Measurements from ENCODE around the gene NID1.
A peak's percentile ranks its signal among the peaks of the same experiment; 100 is the strongest.

NID1 gene

DNA sequence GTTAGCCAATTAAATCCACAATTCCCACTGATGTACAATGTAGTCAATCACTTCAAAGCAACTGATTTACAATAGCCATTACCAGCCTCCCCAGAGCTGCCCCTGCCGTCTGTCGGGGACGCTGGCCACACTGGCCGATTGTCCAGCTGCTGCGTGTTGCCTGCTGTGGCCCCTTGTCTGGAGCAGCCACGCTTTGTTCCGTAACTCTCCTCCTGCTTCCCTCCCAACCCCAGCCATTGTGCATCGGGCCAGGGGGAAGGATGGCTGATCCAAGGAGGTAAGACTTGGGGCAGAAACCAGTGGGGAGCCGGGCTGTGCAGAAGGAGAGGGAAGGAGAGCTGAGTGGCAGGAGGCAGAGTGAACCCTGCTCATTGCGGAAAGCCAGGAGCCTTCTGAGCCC, 114.6 kb downstream of the NID1 start:
- DNase-seq (ENCODE audit: insufficient read length, low spot score) (no peak), FAIRE-seq (no peak)
- TF ChIP-seq, protein P1, sequence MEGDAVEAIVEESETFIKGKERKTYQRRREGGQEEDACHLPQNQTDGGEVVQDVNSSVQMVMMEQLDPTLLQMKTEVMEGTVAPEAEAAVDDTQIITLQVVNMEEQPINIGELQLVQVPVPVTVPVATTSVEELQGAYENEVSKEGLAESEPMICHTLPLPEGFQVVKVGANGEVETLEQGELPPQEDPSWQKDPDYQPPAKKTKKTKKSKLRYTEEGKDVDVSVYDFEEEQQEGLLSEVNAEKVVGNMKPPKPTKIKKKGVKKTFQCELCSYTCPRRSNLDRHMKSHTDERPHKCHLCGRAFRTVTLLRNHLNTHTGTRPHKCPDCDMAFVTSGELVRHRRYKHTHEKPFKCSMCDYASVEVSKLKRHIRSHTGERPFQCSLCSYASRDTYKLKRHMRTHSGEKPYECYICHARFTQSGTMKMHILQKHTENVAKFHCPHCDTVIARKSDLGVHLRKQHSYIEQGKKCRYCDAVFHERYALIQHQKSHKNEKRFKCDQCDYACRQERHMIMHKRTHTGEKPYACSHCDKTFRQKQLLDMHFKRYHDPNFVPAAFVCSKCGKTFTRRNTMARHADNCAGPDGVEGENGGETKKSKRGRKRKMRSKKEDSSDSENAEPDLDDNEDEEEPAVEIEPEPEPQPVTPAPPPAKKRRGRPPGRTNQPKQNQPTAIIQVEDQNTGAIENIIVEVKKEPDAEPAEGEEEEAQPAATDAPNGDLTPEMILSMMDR (IDR thresholded peaks at IDR 0.05; ENCODE audit: insufficient read depth, missing control alignments) = no peak

DNA sequence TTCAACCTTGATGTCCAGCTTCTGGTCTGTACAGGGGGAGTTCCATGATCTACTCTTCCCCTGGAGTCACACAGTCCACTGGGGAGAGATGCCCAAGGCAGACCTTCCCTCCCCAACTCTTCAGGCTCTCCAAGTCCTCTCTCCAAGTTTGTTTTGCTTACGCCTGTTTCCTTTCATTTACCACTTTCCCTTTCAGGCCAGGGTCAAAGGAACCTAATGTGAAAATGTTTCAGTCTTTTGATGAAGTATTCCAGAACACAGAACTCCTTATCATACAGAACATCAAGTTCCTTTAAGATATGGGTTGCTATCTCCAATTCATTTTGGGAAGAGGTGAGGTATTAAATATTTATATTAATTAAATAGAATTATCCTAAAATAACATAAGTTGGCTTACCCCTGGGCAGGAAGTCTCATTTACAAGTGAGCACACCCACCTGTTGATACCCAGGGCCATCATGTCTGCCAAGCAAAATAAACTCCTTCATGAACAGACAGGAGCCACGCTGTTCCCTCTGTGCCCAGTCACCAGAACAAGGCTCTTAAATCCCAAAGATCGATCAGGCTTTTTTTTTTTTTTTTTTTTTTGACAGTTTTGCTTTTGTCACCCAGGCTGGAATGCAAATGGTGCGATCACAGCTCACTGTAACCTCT, 116.0 kb downstream of the NID1 start:
- no peak for DNase-seq (ENCODE audit: insufficient read length, low spot score)
- TF ChIP-seq, protein P1 (IDR thresholded peaks at IDR 0.05; ENCODE audit: insufficient read depth, missing control alignments) = no peak
- no peak for FAIRE-seq

DNA sequence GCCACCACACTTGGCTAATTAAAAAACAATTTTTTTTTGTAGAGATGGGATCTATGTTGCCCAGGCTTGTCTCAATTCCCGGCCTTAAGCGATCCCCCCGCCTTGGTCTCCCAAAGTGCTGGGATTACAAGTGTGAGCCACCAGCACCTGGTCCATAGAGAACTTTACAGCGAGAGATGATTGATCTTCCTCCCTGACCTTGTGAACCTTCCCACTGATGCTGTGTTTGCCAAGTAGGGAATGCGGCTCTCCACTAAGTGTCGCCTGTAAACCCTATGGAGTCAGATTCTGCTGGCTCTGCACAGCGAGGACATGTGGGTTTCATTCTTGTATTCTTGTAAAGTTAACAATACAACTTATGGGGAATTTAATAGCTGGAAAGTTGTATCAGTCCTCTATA, 116.9 kb downstream of the NID1 start:
- no peak for FAIRE-seq
- no peak for DNase-seq (ENCODE audit: insufficient read length, low spot score)

GRCh38 chr1:235946571-235946981, 118.3 kb downstream of the NID1 start:
- TF ChIP-seq, protein P1 (IDR thresholded peaks at IDR 0.05; ENCODE audit: insufficient read depth, missing control alignments) = peak; percentile 18
- DNase-seq (ENCODE audit: insufficient read length, low spot score) = no peak
- FAIRE-seq = no peak

More for the DNA sequence above, 116.9 kb downstream of the NID1 start:
- TF ChIP-seq, protein P1 (IDR thresholded peaks at IDR 0.05; ENCODE audit: insufficient read depth, missing control alignments) = no peak

- no peak for FAIRE-seq
- TF ChIP-seq, protein P1 (IDR thresholded peaks at IDR 0.05; ENCODE audit: insufficient read depth, missing control alignments) = no peak
Measured at GRCh38 chr1:235945775-235946570, 118.9 kb downstream of the NID1 start.

DNA sequence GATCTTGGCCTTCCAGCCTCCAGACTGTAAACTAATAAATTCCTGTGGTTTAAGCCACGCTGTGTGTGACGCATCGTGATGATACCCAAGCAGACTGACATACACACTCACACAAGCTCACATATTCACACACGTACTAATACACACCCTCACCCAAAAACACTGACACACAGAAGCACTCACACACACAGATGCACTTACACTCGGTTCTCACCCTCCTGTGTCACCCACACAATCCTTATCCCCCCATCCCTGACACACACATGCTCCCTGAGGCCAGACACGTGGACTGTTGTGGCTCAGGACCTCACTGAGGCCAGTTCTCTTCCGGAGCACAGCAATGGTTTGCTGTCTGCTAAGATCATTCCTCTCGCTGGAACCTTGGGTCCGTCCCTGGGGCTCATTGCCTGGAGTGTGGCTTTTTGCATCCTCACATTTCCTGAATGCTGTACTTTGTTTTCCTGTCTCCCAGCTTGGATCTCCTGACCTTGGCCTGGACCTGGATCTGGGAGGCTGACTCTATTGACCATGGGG, 121.2 kb downstream of the NID1 start:
- no peak for DNase-seq (ENCODE audit: insufficient read length, low spot score)
- FAIRE-seq = no peak
- TF ChIP-seq, protein P1 (IDR thresholded peaks at IDR 0.05; ENCODE audit: insufficient read depth, missing control alignments) = no peak

More at GRCh38 chr1:235945775-235946570, 118.9 kb downstream of the NID1 start:
- no peak for DNase-seq (ENCODE audit: insufficient read length, low spot score)

Measured in D721Med (cell line).